Measurements from ENCODE around the gene DNAH1.

- TF ChIP-seq TCF12 (IDR thresholded peaks at IDR 0.05; ENCODE audit: low read depth) (no peak), CEBPB (IDR thresholded peaks at IDR 0.05) (no peak), EP300 (IDR thresholded peaks at IDR 0.05; ENCODE audit: borderline replicate concordance) (no peak), RAD21 (IDR thresholded peaks at IDR 0.05; ENCODE audit: low read depth) (no peak), TAF1 (IDR thresholded peaks at IDR 0.05; ENCODE audit: low read depth) (no peak), CREB1 (IDR thresholded peaks at IDR 0.05; ENCODE audit: low read depth) (no peak), YY1 (IDR thresholded peaks at IDR 0.05; ENCODE audit: low read depth) (no peak), TEAD4 (IDR thresholded peaks at IDR 0.05) (no peak), FOXM1 (IDR thresholded peaks at IDR 0.05; ENCODE audit: borderline replicate concordance, low read depth) (no peak), MAX (IDR thresholded peaks at IDR 0.05) (no peak)
- TF ChIP-seq, protein P1, sequence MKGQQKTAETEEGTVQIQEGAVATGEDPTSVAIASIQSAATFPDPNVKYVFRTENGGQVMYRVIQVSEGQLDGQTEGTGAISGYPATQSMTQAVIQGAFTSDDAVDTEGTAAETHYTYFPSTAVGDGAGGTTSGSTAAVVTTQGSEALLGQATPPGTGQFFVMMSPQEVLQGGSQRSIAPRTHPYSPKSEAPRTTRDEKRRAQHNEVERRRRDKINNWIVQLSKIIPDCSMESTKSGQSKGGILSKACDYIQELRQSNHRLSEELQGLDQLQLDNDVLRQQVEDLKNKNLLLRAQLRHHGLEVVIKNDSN (IDR thresholded peaks at IDR 0.05) = no peak
These were observed 67.3 kb downstream of the DNAH1 start for GRCh38 chr3:52383446-52383845.

All from Ishikawa (cell line).